Sigmoid colon (tissue), 7 donors: ENCODE measurements around the gene FSTL5. TPM values are rescaled to one million over a fixed set of nuclear protein-coding genes. Genes with fewer than 3 reads are reported as not detected.

Experiments
- DNase-seq: peaks from one replicate; pipeline ENCODE4 v3.0.0-alpha.2; 2019
- H3K27ac ChIP-seq, 4 donors: fragments of 200-600 bp; sonication (generic); one replicate each; pipeline ENCODE4 v1.5.1; 2016 to 2019; ENCODE audit warnings: mild to moderate bottlenecking in 1 of 4
- H3K27me3 ChIP-seq, 3 donors: fragments of 200-600 bp; sonication (generic); one replicate each; pipeline ENCODE4 v1.5.1; 2019; ENCODE audit warnings: mild to moderate bottlenecking in 1 of 3
- H3K36me3 ChIP-seq, 4 donors: fragments of 200-600 bp; sonication (generic); one replicate each; pipeline ENCODE4 v1.5.1; 2016 to 2019
- H3K4me1 ChIP-seq, 4 donors: fragments of 200-600 bp; sonication (generic); one replicate each; pipeline ENCODE4 v1.5.1; 2017 to 2019
- H3K4me3 ChIP-seq, 4 donors: fragments of 200-600 bp; sonication (generic); one replicate each; pipeline ENCODE4 v1.5.1; 2017 to 2019; ENCODE audit warnings: mild to moderate bottlenecking in 2 of 4, moderate library complexity in 1 of 4
- H3K9me3 ChIP-seq, 4 donors: fragments of 200-600 bp in 3 of 4; sonication (generic) in 3 of 4; one replicate each; pipeline versions ENCODE4 v1.5.1 to v1.6.1; 2013 to 2019
- EP300 ChIP-seq, 4 donors: sonication (generic); formaldehyde crosslinking; IDR thresholded peaks; one replicate each; pipeline ENCODE4 v1.6.1; 2017; ENCODE audit warnings: antibody characterized with exemption in 4 of 4
- POLR2A ChIP-seq, 2 donors: fragments of 450-650 bp; IDR thresholded peaks; one replicate each; pipeline ENCODE4 v1.6.1; 2016; ENCODE audit warnings: antibody characterized with exemption in 2 of 2, mild to moderate bottlenecking in 2 of 2, moderate library complexity in 2 of 2
- POLR2AphosphoS5 ChIP-seq, 4 donors: sonication (generic); formaldehyde crosslinking; IDR thresholded peaks; one replicate each; pipeline ENCODE4 v1.6.1; 2017; ENCODE audit warnings: antibody characterized with exemption in 4 of 4
- WGBS, 2 donors: extraction: QIAGEN DNeasy Blood & Tissue Kit; methylation state at CpG; one replicate each; pipeline ENCODE4 v1.1.7; 2013; 5-methylcytosine and 5-hydroxymethylcytosine counted together
- intact Hi-C: fragments of 100-400 bp; cut with DNase I; formaldehyde crosslinking; loops from one replicate; pipeline ENCODE4 v1.15.1; 2023
- polyA plus RNA-seq, 3 donors: library from polyadenylated mRNA; stranded (reverse); fragments of 200-250 nt; gene quantifications; one replicate each; pipeline ENCODE4 v1.2.3, GENCODE V29; 2013
- total RNA-seq, 4 donors: library from RNA; depleted of rRNA; stranded (reverse); fragments of >200 nt; gene quantifications; one replicate each; pipeline ENCODE4 v1.1.0, GENCODE V29; 2016
- TF ChIP-seq, protein P1 (sequence below), 4 experiments: fragments of 450-650 bp in 3 of 4; fragments of 200-600 bp in 1 of 4; IDR thresholded peaks; one replicate each; pipeline ENCODE4 v1.5.1; 2016 to 2019; ENCODE audit warnings: antibody characterized with exemption in 4 of 4, mild to moderate bottlenecking in 3 of 4, moderate library complexity in 2 of 4
- donor health status: healthy with polysubstance abuse.
- donor health status: Bipolar disorder and iron deficiency.
- donor health status: healthy.

Gene FSTL5
- total and polyA plus RNA-seq, 7 donors: 0.42 to 1.8 (median 0.82) TPM; not detected in 2

DNA sequence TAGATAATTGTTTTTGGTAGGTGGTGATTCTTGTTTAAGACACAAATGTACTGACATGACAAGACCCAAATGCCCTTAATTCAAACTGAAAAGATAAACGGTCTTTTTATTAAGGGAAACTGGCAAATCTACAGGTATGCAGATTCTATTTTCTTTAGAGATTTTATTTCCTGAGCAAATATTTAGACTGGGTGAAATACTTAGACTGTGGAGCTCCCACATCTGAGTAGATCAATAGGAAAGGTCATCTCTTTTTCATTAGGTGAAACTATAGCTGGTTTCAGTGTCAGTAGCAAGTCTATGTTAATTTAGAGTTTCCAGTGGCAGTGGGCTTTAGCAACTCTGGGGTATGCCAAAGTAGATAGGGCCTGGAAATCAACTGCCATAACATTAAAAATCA is 446.7 kb downstream of the FSTL5 start:
- Histone ChIP-seq H3K4me1 (no peaks in the 10 kb centered on the region), H3K27ac (no peak overlapping the region), H3K9me3 (no peaks in the 10 kb centered on the region), H3K4me3 (no peak overlapping the region), H3K27me3 (no peaks in the 10 kb centered on the region), H3K36me3 (no peaks in the 10 kb centered on the region)
- intact Hi-C loops: no loop called here
- no peak for DNase-seq
- WGBS, 2 donors: 21 to 65% methylated on average over 1 of the region's 1 CpG
- TF ChIP-seq, protein P1, sequence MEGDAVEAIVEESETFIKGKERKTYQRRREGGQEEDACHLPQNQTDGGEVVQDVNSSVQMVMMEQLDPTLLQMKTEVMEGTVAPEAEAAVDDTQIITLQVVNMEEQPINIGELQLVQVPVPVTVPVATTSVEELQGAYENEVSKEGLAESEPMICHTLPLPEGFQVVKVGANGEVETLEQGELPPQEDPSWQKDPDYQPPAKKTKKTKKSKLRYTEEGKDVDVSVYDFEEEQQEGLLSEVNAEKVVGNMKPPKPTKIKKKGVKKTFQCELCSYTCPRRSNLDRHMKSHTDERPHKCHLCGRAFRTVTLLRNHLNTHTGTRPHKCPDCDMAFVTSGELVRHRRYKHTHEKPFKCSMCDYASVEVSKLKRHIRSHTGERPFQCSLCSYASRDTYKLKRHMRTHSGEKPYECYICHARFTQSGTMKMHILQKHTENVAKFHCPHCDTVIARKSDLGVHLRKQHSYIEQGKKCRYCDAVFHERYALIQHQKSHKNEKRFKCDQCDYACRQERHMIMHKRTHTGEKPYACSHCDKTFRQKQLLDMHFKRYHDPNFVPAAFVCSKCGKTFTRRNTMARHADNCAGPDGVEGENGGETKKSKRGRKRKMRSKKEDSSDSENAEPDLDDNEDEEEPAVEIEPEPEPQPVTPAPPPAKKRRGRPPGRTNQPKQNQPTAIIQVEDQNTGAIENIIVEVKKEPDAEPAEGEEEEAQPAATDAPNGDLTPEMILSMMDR (IDR thresholded peaks at IDR 0.05): no peak
- TF ChIP-seq EP300 (IDR thresholded peaks at IDR 0.05) (no peak), POLR2AphosphoS5 (IDR thresholded peaks at IDR 0.05) (no peak), POLR2A (IDR thresholded peaks at IDR 0.05) (no peak)

DNA sequence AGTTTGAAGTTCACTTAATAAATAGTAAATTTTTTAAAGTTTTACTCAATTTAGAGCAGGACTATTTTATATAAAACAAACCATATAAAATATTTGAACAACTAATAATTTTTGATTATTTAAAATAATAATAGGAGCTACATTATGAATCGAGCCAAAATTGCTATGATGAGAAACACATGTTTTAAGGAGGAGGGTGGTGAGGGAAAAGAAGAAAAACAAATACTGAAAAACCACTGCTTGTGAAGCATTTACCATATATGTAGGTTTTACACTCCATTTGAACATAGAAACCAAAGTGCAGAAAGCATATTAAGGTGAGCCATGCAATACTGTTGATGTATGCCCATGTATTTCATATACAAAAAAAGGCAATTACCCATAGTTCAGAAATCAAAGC is 448.9 kb downstream of the FSTL5 start:
- H3K9me3 ChIP-seq: no peaks in the 10 kb centered on the region
- no peaks in the 10 kb centered on the region for H3K27me3 ChIP-seq
- intact Hi-C loops: no loop called here
- 54 to 60% methylated on average over 1 of the region's 1 CpG for WGBS, 2 donors
- H3K27ac ChIP-seq: no peak overlapping the region
- no peak overlapping the region for H3K4me3 ChIP-seq
- TF ChIP-seq POLR2AphosphoS5 (IDR thresholded peaks at IDR 0.05) (no peak), POLR2A (IDR thresholded peaks at IDR 0.05) (no peak), EP300 (IDR thresholded peaks at IDR 0.05) (no peak)
- TF ChIP-seq, protein P1 (IDR thresholded peaks at IDR 0.05): no peak
- no peak for DNase-seq
- no peaks in the 10 kb centered on the region for H3K4me1 ChIP-seq
- no peaks in the 10 kb centered on the region for H3K36me3 ChIP-seq

DNA sequence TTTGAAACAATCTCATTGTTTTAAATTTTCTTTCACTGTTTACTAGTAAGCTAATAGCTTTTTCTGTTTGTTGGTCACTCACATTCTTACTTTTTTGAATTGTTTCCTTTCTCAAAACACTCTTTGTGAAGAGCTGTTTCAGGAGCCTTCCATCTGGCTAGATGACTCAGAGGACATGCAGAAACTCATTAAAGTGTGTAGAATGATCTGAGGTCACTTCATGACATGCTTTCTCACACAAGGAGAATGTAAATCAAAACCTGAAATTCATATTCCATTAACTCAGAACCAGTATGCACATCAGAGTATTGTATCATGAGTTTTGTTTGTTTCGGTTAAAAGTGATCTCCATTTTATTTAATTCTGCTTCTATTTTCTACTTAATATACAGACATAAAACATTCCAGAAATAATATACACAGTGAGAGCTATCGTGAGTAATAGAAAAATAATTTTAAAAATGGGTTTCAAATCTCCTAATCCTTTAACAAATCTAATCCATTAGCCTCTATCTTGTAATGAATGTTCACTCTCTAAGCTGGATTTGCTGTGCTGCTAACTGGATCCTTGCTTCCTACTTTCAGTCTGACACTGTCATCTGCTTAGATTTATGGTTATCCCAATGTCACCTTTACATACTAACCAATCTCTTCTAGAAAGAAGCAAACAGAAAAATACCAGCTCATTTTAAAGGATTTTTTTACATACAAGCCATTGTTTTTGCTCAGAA is 449.6 kb downstream of the FSTL5 start:
- Histone ChIP-seq H3K27me3 (no peaks in the 10 kb centered on the region), H3K4me1 (no peaks in the 10 kb centered on the region), H3K4me3 (no peak overlapping the region), H3K27ac (no peak overlapping the region), H3K36me3 (no peaks in the 10 kb centered on the region), H3K9me3 (no peaks in the 10 kb centered on the region)
- no peak for DNase-seq
- WGBS, 2 donors: 72 to 74% methylated on average over 2 of the region's 2 CpGs
- TF ChIP-seq POLR2AphosphoS5 (IDR thresholded peaks at IDR 0.05) (no peak), EP300 (IDR thresholded peaks at IDR 0.05) (no peak), POLR2A (IDR thresholded peaks at IDR 0.05) (no peak)
- TF ChIP-seq, protein P1 (IDR thresholded peaks at IDR 0.05): no peak
- intact Hi-C loops: no loop called here

DNA sequence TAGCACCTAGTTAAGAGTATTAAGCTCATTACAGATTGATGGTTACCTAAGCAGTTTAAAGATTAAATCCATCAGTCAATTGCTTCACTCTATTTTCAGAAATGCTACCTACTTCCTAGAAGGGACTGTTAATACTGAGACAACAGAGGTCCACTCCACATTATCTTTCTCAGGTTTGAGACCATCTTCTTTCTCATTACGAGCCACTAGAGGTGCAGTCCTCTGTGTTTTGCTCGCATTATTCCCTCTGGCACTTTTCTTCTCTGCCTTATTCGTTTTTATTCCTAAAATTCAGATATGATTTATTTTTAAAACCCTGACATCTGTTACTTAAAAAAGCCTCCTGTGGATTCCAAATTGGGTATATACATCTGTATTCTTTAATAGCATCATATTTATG is 459.1 kb downstream of the FSTL5 start:
- TF ChIP-seq POLR2A (IDR thresholded peaks at IDR 0.05) (no peak), EP300 (IDR thresholded peaks at IDR 0.05) (no peak), POLR2AphosphoS5 (IDR thresholded peaks at IDR 0.05) (no peak)
- TF ChIP-seq, protein P1 (IDR thresholded peaks at IDR 0.05): no peak

DNA sequence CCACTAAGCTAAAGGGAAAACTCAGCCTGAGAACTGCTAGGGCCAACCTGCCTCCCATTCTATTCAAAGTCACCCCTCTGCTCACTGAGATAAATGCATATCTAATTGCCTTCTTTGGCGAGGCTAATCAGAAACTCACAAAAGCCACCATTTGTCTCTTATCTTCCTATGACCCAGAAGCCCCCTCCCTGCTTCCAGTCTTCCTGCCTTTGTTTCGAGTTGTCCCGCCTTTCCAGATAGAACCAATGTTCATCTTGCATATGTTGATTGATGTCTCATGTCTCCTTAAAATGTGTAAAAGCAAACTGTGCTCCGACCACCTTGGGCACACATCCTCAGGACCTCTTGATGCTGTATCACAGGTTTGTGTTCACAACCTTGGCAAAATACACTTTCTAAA is 459.8 kb downstream of the FSTL5 start:
- no peaks in the 10 kb centered on the region for H3K27me3 ChIP-seq
- 60 to 78% methylated on average over 4 of the region's 4 CpGs for WGBS, 2 donors
- no peaks in the 10 kb centered on the region for H3K36me3 ChIP-seq
- intact Hi-C loops: no loop called here
- H3K27ac ChIP-seq: no peak overlapping the region
- H3K9me3 ChIP-seq: no peaks in the 10 kb centered on the region
- H3K4me3 ChIP-seq: no peak overlapping the region
- H3K4me1 ChIP-seq: no peaks in the 10 kb centered on the region
- no peak for DNase-seq
- no peak for TF ChIP-seq EP300 (IDR thresholded peaks at IDR 0.05)
- TF ChIP-seq POLR2A (IDR thresholded peaks at IDR 0.05): no peak
- TF ChIP-seq POLR2AphosphoS5 (IDR thresholded peaks at IDR 0.05): no peak
- TF ChIP-seq, protein P1 (IDR thresholded peaks at IDR 0.05): no peak

More for the DNA sequence above, 459.1 kb downstream of the FSTL5 start:
- H3K27ac ChIP-seq: no peak overlapping the region
- no peaks in the 10 kb centered on the region for H3K36me3 ChIP-seq
- no peaks in the 10 kb centered on the region for H3K27me3 ChIP-seq
- no peak for DNase-seq
- no peaks in the 10 kb centered on the region for H3K4me1 ChIP-seq
- H3K9me3 ChIP-seq: no peaks in the 10 kb centered on the region
- H3K4me3 ChIP-seq: no peak overlapping the region
- intact Hi-C loops: no loop called here
- 29 to 36% methylated on average over 3 of the region's 3 CpGs for WGBS, 2 donors
